GM23338 (cell line): ENCODE results near the gene PIK3C2A.

Experiments used
- CREB1 ChIP-seq: fragments of 250-450 bp; sonication (Bioruptor Pico); IDR thresholded peaks from 2 replicates; pipeline ENCODE4 v1.5.0; 2020; ENCODE audit warnings: low read depth, mild to moderate bottlenecking, moderate library complexity
- CTCF ChIP-seq, 2 experiments: fragments of 200-600 bp in 1 of 2; sonication (generic) in 1 of 2; conservative IDR thresholded peaks; 2 replicates each; pipeline versions ENCODE4 v1.5.1 to v1.6.1; 2016 to 2017; ENCODE audit warnings: antibody characterized with exemption in 2 of 2, low read depth in 2 of 2, mild to moderate bottlenecking in 2 of 2, moderate library complexity in 1 of 2
- ETS1 ChIP-seq: IDR thresholded peaks from 2 replicates; pipeline ENCODE4 v1.6.1; 2016; ENCODE audit warnings: antibody characterized with exemption
- EZH2 ChIP-seq: fragments of 200-600 bp; sonication (generic); IDR thresholded peaks from one replicate; pipeline ENCODE4 v1.8.0; 2017; ENCODE audit warnings: antibody characterized with exemption, mild to moderate bottlenecking, low read depth; ENCODE audit not compliant: unreplicated experiment
- POLR2AphosphoS5 ChIP-seq: IDR thresholded peaks from 2 replicates; pipeline ENCODE4 v1.6.1; 2016; ENCODE audit warnings: antibody characterized with exemption, low read depth
- REST ChIP-seq: IDR thresholded peaks from one replicate; pipeline ENCODE4 v1.6.1; 2018; ENCODE audit warnings: antibody characterized with exemption; ENCODE audit not compliant: unreplicated experiment
- STAT1 ChIP-seq: IDR thresholded peaks from one replicate; pipeline ENCODE4 v1.6.1; 2016; ENCODE audit warnings: antibody characterized with exemption; ENCODE audit not compliant: unreplicated experiment

GRCh38 chr11:17183836-17184235 lies 23.9 kb downstream of the PIK3C2A start:
- TF ChIP-seq EZH2 (no peak), CREB1 (no peak), CTCF (conservative IDR thresholded peaks at IDR 0.05; ENCODE audit: low read depth in 2 of 2) (no peak), STAT1 (no peak), POLR2AphosphoS5 (no peak), REST (no peak), ETS1 (no peak)
